GM12891 (cell line): Measurements from ENCODE around the gene SLC38A3.

ENCODE experiments used
- POLR2A ChIP-seq: IDR thresholded peaks from 2 replicates; pipeline ENCODE4 v1.6.1; 2011; ENCODE audit warnings: low read depth, low read length, control low read depth
- POLR2AphosphoS5 ChIP-seq: IDR thresholded peaks from 2 replicates; pipeline ENCODE4 v1.6.1; 2011; ENCODE audit warnings: low read depth, low read length, control low read depth
- TAF1 ChIP-seq: IDR thresholded peaks from 2 replicates; pipeline ENCODE4 v1.6.1; 2011; ENCODE audit warnings: low read depth, low read length, control low read depth

GRCh38 chr3:50194128-50194902 lies 10.8 kb upstream of the SLC38A3 start:
- TF ChIP-seq TAF1, result no peak
- no peak for TF ChIP-seq POLR2AphosphoS5
- no peak for TF ChIP-seq POLR2A
